ENCODE measurements around the gene EPC1.

Gene EPC1

GRCh38 chr10:32308027-32308603, 38.8 kb downstream of the EPC1 start:
- H3K27me3 Mint-ChIP-seq (ENCODE audit: low read depth) = no peaks in the 10 kb centered on the region
- peaks cover 46% of the 10 kb centered on the region for H3K36me3 Mint-ChIP-seq (ENCODE audit: low read depth)
- peaks cover 5% of the 10 kb centered on the region for H3K4me1 Mint-ChIP-seq
- no peak overlapping the region for H3K27ac Mint-ChIP-seq
- no peak for TF ChIP-seq CTCF (IDR thresholded peaks at IDR 0.05; ENCODE audit: unreplicated experiment in 3 of 3)
- H3K9me3 Mint-ChIP-seq = no peaks in the 10 kb centered on the region
- no peak overlapping the region for H3K4me3 Mint-ChIP-seq

DNA sequence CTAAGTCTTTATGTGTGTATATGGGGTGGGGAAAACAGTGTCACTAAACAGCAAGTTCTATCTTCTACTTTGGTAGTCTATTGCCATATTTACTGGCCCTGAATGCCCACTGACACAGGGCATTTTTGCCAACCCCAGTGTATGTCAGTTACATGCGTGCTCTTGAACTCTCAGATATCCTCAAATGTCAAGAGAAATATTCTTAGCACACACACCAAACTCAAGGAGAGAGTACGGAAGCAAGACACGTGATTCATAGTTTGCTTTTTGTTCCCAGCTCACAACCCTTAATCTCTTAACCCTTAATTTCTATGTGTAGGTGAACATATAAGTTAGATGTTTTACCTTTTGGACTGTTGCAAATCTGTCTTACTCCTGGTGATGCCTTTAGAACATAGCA, 39.3 kb downstream of the EPC1 start:
- H3K27ac Mint-ChIP-seq = no peak overlapping the region
- no peaks in the 10 kb centered on the region for H3K27me3 Mint-ChIP-seq (ENCODE audit: low read depth)
- peaks cover 5% of the 10 kb centered on the region for H3K4me1 Mint-ChIP-seq
- TF ChIP-seq CTCF (IDR thresholded peaks at IDR 0.05; ENCODE audit: unreplicated experiment in 3 of 3) = no peak
- H3K4me3 Mint-ChIP-seq = no peak overlapping the region
- no peaks in the 10 kb centered on the region for H3K9me3 Mint-ChIP-seq
- H3K36me3 Mint-ChIP-seq (ENCODE audit: low read depth) = peaks cover 51% of the 10 kb centered on the region

DNA sequence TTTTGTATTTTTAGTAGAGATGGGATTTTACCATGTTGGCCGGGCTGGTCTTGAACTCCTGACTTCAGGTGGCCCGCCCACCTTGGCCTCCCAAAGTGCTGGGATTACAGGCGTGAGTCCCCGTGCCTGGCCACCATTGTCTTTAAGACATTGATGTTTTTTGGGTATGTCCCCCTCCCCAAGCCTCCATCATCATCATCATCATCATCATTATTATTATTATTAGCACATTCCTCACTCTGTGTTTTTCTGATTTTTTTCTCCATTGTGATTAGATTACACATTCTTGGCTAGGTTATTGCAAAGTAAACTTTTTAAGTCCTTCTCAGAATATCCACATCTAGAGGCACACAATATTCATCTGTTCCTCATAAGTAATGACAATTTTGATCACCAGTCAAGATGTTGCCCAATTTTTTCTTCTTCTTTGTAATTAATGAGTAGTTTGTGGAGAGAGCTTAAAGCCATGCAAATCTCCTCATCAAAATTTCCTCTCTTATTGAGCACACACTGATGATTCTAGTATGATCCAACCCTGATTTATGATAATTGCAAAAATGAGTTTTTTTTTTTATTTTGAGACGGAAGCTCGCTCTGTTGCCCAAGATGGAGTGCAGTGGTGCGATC, 47.5 kb downstream of the EPC1 start:
- H3K27me3 Mint-ChIP-seq (ENCODE audit: low read depth) = no peaks in the 10 kb centered on the region

GRCh38 chr10:32298075-32298812, 48.7 kb downstream of the EPC1 start:
- peaks cover 49% of the 10 kb centered on the region for H3K36me3 Mint-ChIP-seq (ENCODE audit: low read depth)
- no peak overlapping the region for H3K4me3 Mint-ChIP-seq
- peak overlapping the region in 1 of 3 experiments; percentile 42 for H3K27ac Mint-ChIP-seq
- H3K9me3 Mint-ChIP-seq = no peaks in the 10 kb centered on the region
- H3K27me3 Mint-ChIP-seq (ENCODE audit: low read depth) = no peaks in the 10 kb centered on the region
- H3K4me1 Mint-ChIP-seq = peaks cover 8% of the 10 kb centered on the region
- TF ChIP-seq CTCF (IDR thresholded peaks at IDR 0.05; ENCODE audit: unreplicated experiment in 3 of 3) = no peak

More for the DNA sequence above, 47.5 kb downstream of the EPC1 start:
- Mint-ChIP-seq H3K36me3 (ENCODE audit: low read depth) (peaks cover 57% of the 10 kb centered on the region), H3K27ac (no peak overlapping the region), H3K9me3 (no peaks in the 10 kb centered on the region), H3K4me1 (peaks cover 8% of the 10 kb centered on the region), H3K4me3 (no peak overlapping the region)
- TF ChIP-seq CTCF (IDR thresholded peaks at IDR 0.05; ENCODE audit: unreplicated experiment in 3 of 3) = no peak

- Mint-ChIP-seq H3K9me3 (no peaks in the 10 kb centered on the region), H3K4me3 (no peak overlapping the region), H3K27ac (peak overlapping the region; percentile 19 to 62 (median 58)), H3K4me1 (peaks cover 8% of the 10 kb centered on the region), H3K27me3 (ENCODE audit: low read depth) (no peaks in the 10 kb centered on the region), H3K36me3 (ENCODE audit: low read depth) (peaks cover 34% of the 10 kb centered on the region)
- TF ChIP-seq CTCF (IDR thresholded peaks at IDR 0.05; ENCODE audit: unreplicated experiment in 3 of 3) = no peak
Measured at GRCh38 chr10:32295027-32295426, 51.9 kb downstream of the EPC1 start.
